Parathyroid adenoma (tissue), 2 donors: ENCODE measurements around the gene MMEL1.
"Not testable (repeated sequence)": the region's sequence is repeated elsewhere in the genome, so short reads cannot be mapped to it uniquely, and the experiment has no call there.

Experiments
- H2AFZ ChIP-seq: fragments of 300-600 bp; sonication (generic); one replicate; pipeline ENCODE4 v1.7.0; 2017; ENCODE audit warnings: antibody characterized with exemption, mild to moderate bottlenecking
- H3K27ac ChIP-seq: fragments of 300-600 bp; sonication (generic); one replicate; pipeline ENCODE4 v1.7.0; 2017
- H3K27me3 ChIP-seq: fragments of 300-600 bp; sonication (generic); one replicate; pipeline ENCODE4 v1.7.0; 2017; ENCODE audit warnings: low read length; ENCODE audit not compliant: control insufficient read depth, insufficient read depth
- H3K36me3 ChIP-seq: fragments of 300-600 bp; sonication (generic); one replicate; pipeline ENCODE4 v1.7.0; 2017; ENCODE audit warnings: low read length; ENCODE audit not compliant: control insufficient read depth, insufficient read depth
- H3K4me1 ChIP-seq: fragments of 300-600 bp; sonication (generic); one replicate; pipeline ENCODE4 v1.7.0; 2017; ENCODE audit warnings: control low read depth
- H3K4me2 ChIP-seq: fragments of 300-600 bp; sonication (generic); one replicate; pipeline ENCODE4 v1.7.0; 2017; ENCODE audit warnings: low read length
- H3K4me3 ChIP-seq: fragments of 300-600 bp; sonication (generic); one replicate; pipeline ENCODE4 v1.7.0; 2017; ENCODE audit warnings: low read depth, low read length
- H3K79me2 ChIP-seq: fragments of 300-600 bp; sonication (generic); one replicate; pipeline ENCODE4 v1.7.0; 2017; ENCODE audit warnings: control low read depth
- H3K9ac ChIP-seq: fragments of 300-600 bp; sonication (generic); one replicate; pipeline ENCODE4 v1.7.0; 2017; ENCODE audit warnings: mild to moderate bottlenecking
- H3K9me3 ChIP-seq: fragments of 300-600 bp; sonication (generic); one replicate; pipeline ENCODE4 v1.7.0; 2017; ENCODE audit warnings: low read length; ENCODE audit not compliant: control insufficient read depth
- CTCF ChIP-seq: fragments of 300-600 bp; sonication (generic); IDR thresholded peaks from one replicate; pipeline ENCODE4 v1.7.0; 2017; ENCODE audit warnings: antibody characterized with exemption, mild to moderate bottlenecking
- donor health status: primary hyperparathyroidism.

The MMEL1 gene

DNA sequence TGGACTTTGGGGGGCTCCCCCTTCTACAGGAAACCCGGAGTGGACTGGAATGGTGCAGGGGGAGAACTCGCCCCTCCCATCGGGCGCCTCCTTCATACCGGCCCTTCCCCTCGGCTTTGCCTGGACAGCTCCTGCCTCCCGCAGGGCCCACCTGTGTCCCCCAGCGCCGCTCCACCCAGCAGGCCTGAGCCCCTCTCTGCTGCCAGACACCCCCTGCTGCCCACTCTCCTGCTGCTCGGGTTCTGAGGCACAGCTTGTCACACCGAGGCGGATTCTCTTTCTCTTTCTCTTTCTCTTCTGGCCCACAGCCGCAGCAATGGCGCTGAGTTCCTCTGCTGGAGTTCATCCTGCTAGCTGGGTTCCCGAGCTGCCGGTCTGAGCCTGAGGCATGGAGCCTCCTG lies 76.5 kb downstream of the MMEL1 start, which contains the start of gene TNFRSF14:
TSS of gene TNFRSF14 (plus strand) at position 95 of the 401 bp plus-strand sequence. CDS start at position 389, 294 bp downstream.
- Histone ChIP-seq H3K27me3 (no peaks in the 10 kb centered on the region), H3K9ac (peak within 1 kb of the TSS; percentile 69), H3K4me3 (peak within 1 kb of the TSS; percentile 84), H2AFZ (peak within 1 kb of the TSS; percentile 74), H3K79me2 (no peaks in the 10 kb centered on the region), H3K4me1 (peaks cover 4% of the 10 kb centered on the region), H3K9me3 (no peaks in the 10 kb centered on the region), H3K36me3 (no peaks in the 10 kb centered on the region), H3K4me2 (peak within 1 kb of the TSS; percentile 99), H3K27ac (peak within 1 kb of the TSS; percentile 95)
- no peak for TF ChIP-seq CTCF

DNA sequence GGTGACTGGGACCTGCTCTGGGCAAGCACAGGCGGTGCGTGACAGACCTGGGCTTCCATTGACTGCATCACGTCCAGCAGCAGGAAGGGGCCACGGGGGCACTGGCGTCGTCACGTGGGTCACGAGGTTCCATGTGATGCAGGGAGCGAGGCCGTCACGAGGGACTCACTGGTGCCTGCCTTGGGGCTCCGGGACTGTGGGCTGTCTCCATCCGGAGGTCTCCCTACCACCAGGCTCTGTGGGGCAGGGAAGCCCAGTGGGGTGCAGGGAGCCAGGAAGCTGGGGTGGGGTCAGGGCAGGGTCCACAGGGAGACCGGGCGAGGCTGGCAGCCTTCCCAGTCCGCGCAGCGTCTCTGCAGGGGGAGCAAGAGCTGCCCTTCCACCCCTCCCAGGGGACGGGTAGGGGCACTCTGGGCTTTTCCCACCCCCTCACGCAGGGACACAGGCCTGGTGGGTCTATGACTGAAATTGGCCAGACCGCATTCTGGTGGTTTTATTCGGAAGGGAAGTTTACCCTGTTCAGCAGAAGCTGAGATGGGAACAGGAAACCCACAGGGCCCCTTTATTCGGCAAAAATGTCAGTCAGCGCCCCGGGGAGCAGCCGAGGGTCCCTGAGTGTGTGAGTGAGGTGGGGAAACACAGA lies 77.1 kb downstream of the MMEL1 start:
- no peak for TF ChIP-seq CTCF
- peak overlapping the region; percentile 95 for H3K27ac ChIP-seq
- H3K27me3 ChIP-seq = no peaks in the 10 kb centered on the region

GRCh38 chr1:2554621-2555387 lies 78.0 kb downstream of the MMEL1 start:
- H3K4me3 ChIP-seq = no peak overlapping the region

More for the DNA sequence above, 77.1 kb downstream of the MMEL1 start:
- Histone ChIP-seq H2AFZ (peak overlapping the region; percentile 74), H3K9me3 (no peaks in the 10 kb centered on the region), H3K4me1 (peaks cover 4% of the 10 kb centered on the region), H3K79me2 (no peaks in the 10 kb centered on the region), H3K36me3 (no peaks in the 10 kb centered on the region), H3K9ac (no peak overlapping the region), H3K4me2 (peak overlapping the region; percentile 99), H3K4me3 (peak overlapping the region; percentile 84)

DNA sequence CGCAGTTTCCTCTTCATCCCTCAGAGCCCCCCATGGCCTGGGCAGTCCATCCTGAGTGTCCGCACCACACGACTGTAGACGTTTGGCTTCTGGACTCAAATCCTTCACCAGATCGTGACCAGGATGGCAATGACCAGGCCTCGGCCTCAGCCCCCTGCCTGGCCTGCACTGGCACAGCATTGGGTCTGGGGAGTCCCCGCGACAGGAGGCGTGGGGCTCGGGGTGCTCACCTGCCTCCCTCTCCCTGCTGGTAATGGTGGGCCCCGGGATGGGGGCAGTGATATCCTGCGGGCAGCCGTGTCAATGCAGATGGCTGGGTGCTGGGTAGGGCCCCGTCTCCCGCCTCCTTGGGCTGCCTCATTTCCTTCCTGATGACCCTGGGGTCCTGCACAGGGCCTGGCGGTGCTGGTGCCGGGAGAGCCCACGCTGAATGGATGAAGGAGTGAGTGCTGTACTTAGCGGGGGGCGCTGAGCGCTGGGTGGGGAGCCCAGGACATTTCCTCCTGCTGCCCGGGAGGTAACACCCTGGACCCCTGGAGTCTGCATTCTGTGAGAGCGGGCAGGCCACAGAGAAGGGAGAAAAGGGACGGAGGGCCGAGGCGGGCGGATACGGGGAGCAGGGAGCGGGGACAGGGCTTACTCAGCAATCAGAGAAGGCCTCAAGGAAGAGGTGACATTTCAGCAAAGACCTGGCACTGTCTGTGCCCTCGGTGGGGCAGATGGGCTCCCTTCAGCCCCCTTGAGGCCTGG lies 78.8 kb downstream of the MMEL1 start:
- no peak overlapping the region for H3K27ac ChIP-seq

More at GRCh38 chr1:2554621-2555387, 78.0 kb downstream of the MMEL1 start:
- Histone ChIP-seq H3K9ac (no peak overlapping the region), H3K4me1 (peaks cover 4% of the 10 kb centered on the region), H3K4me2 (no peak overlapping the region), H3K79me2 (no peaks in the 10 kb centered on the region), H3K27me3 (no peaks in the 10 kb centered on the region), H3K27ac (peak overlapping the region; percentile 95), H3K9me3 (no peaks in the 10 kb centered on the region), H3K36me3 (no peaks in the 10 kb centered on the region), H2AFZ (no peak overlapping the region)
- peak; percentile 28 for TF ChIP-seq CTCF

GRCh38 chr1:2553076-2553475 lies 79.7 kb downstream of the MMEL1 start:
- not testable (repeated sequence) for H2AFZ ChIP-seq, H3K79me2 ChIP-seq, H3K4me2 ChIP-seq, H3K27me3 ChIP-seq, H3K27ac ChIP-seq, H3K4me3 ChIP-seq, H3K9ac ChIP-seq, H3K9me3 ChIP-seq, H3K36me3 ChIP-seq
- H3K4me1 ChIP-seq = peaks cover 11% of the 10 kb centered on the region

More for the DNA sequence above, 78.8 kb downstream of the MMEL1 start:
- no peak overlapping the region for H3K4me3 ChIP-seq
- no peak for TF ChIP-seq CTCF
- peaks cover 6% of the 10 kb centered on the region for H3K4me1 ChIP-seq
- H2AFZ ChIP-seq = no peak overlapping the region
- H3K36me3 ChIP-seq = no peaks in the 10 kb centered on the region
- H3K79me2 ChIP-seq = no peaks in the 10 kb centered on the region
- H3K9me3 ChIP-seq = no peaks in the 10 kb centered on the region
- no peak overlapping the region for H3K4me2 ChIP-seq
- H3K9ac ChIP-seq = no peak overlapping the region
- no peaks in the 10 kb centered on the region for H3K27me3 ChIP-seq
